HG03159 (cell line): ENCODE data around the gene GLUD1.
"Not testable (repeated sequence)": the region's sequence is repeated elsewhere in the genome, so short reads cannot be mapped to it uniquely, and the experiment has no call there.

Source experiments
- ATAC-seq: cut with Tn5 transposase; IDR thresholded peaks from one replicate; pipeline ENCODE4 v1.9.1; 2021; ENCODE audit warnings: mild to moderate bottlenecking, moderate library complexity; ENCODE audit not compliant: unreplicated experiment

Gene GLUD1

GRCh38 chr10:87094373-87095235 is at the start of gene GLUD1, which contains the start of gene SHLD2:
Gene GLUD1 (minus strand): TSS chr10:87094843. CDS start chr10:87094769, 74 bp downstream.
Gene SHLD2 (plus strand): TSS chr10:87095206. CDS start chr10:87151355, 56,149 bp downstream.
- peak; percentile 54 for ATAC-seq

GRCh38 chr10:87143109-87143418 is 48.4 kb upstream of the GLUD1 start:
- not testable (repeated sequence) for ATAC-seq

- not testable (repeated sequence) for ATAC-seq
These were observed 47.8 kb upstream of the GLUD1 start for GRCh38 chr10:87142230-87143108.

- ATAC-seq = not testable (repeated sequence)
These were observed 42.8 kb upstream of the GLUD1 start for GRCh38 chr10:87137478-87137877.

GRCh38 chr10:87134440-87134839 is 39.8 kb upstream of the GLUD1 start:
- not testable (repeated sequence) for ATAC-seq

GRCh38 chr10:87133936-87134335 is 39.3 kb upstream of the GLUD1 start:
- not testable (repeated sequence) for ATAC-seq

GRCh38 chr10:87132176-87132575 is 37.5 kb upstream of the GLUD1 start:
- ATAC-seq = not testable (repeated sequence)

- not testable (repeated sequence) for ATAC-seq
These were observed 33.0 kb upstream of the GLUD1 start for GRCh38 chr10:87127607-87128156.

- not testable (repeated sequence) for ATAC-seq
These were observed 32.4 kb upstream of the GLUD1 start for GRCh38 chr10:87127048-87127447.

- ATAC-seq = not testable (repeated sequence)
These were observed 28.7 kb upstream of the GLUD1 start for GRCh38 chr10:87123351-87123750.

- ATAC-seq = not testable (repeated sequence)
These were observed 24.4 kb upstream of the GLUD1 start for GRCh38 chr10:87119029-87119428.

GRCh38 chr10:87118122-87118521 is 23.5 kb upstream of the GLUD1 start:
- not testable (repeated sequence) for ATAC-seq

GRCh38 chr10:87105446-87106124 is 10.9 kb upstream of the GLUD1 start:
- ATAC-seq = no peak

- ATAC-seq = not testable (repeated sequence)
These were observed 10.1 kb upstream of the GLUD1 start for GRCh38 chr10:87104727-87105126.

GRCh38 chr10:87101996-87102395 is 7.4 kb upstream of the GLUD1 start:
- ATAC-seq = no peak

GRCh38 chr10:87095236-87095945 is 748 bp upstream of the GLUD1 start:
- ATAC-seq = peak; percentile 58

GRCh38 chr10:87093632-87094372 is 841 bp downstream of the GLUD1 start:
- ATAC-seq = peak; percentile 29

- ATAC-seq = no peak
These were observed 1.6 kb downstream of the GLUD1 start for GRCh38 chr10:87092861-87093631.
